Neural progenitor cell (in vitro differentiated cells): ENCODE results near the gene CLSTN3.

Experiments used
- CTCF ChIP-seq: fragments of 200-600 bp; sonication (generic); IDR thresholded peaks from 2 replicates; pipeline ENCODE4 v1.5.1; 2017; ENCODE audit warnings: antibody characterized with exemption, mild to moderate bottlenecking
- EZH2 ChIP-seq: fragments of 200-600 bp; sonication (generic); IDR thresholded peaks from 2 replicates; pipeline ENCODE4 v1.6.1; 2017; ENCODE audit warnings: antibody characterized with exemption, mild to moderate bottlenecking, moderate library complexity

- TF ChIP-seq CTCF (no peak), EZH2 (no peak)
Observed at GRCh38 chr12:7197841-7198240, 67.7 kb downstream of the CLSTN3 start.
